Measurements from ENCODE around the gene PIGH.

GRCh38 chr14:67580336-67581171 is 19.5 kb downstream of the PIGH start:
- TF ChIP-seq CTCF (IDR thresholded peaks at IDR 0.05) (no peak), POLR2A (IDR thresholded peaks at IDR 0.05) (no peak)

All from thyroid gland (tissue), 4 donors.